MG63 (cell line): ENCODE results near the gene CCND1. TPM values are rescaled to one million over a fixed set of nuclear protein-coding genes. Genes with fewer than 3 reads are reported as not detected.

Experiments
- DNase-seq: peaks from one replicate; pipeline ENCODE4 v3.0.0-alpha.2; 2020
- H3K27me3 ChIP-seq: fragments of 250-450 bp; sonication (Bioruptor Pico); 2 replicates; pipeline ENCODE4 v1.5.1; 2020; ENCODE audit warnings: mild to moderate bottlenecking, moderate library complexity
- H3K36me3 ChIP-seq: fragments of 250-450 bp; sonication (Bioruptor Pico); 2 replicates; pipeline ENCODE4 v1.5.1; 2020; ENCODE audit warnings: mild to moderate bottlenecking, moderate library complexity
- H3K4me3 ChIP-seq: fragments of 250-450 bp; sonication (Bioruptor Pico); 2 replicates; pipeline ENCODE4 v1.5.1; 2020; ENCODE audit warnings: mild to moderate bottlenecking, moderate library complexity
- H3K9me3 ChIP-seq: fragments of 250-450 bp; sonication (Bioruptor Pico); 2 replicates; pipeline ENCODE4 v1.5.1; 2020; ENCODE audit warnings: mild to moderate bottlenecking, moderate library complexity
- total RNA-seq: library from RNA; depleted of rRNA; stranded (reverse); fragments of >200 nt; shearing (Covaris generic); gene quantifications from 2 replicates; pipeline ENCODE4 v1.2.3, GENCODE V29; 2014; ENCODE audit warnings: low replicate concordance

Gene CCND1
- total RNA-seq, 1 experiment from 2014 or later, result 43.8 TPM

- Histone ChIP-seq H3K9me3 (no peaks in the 10 kb centered on the region), H3K27me3 (no peaks in the 10 kb centered on the region), H3K36me3 (peaks cover 82% of the 10 kb centered on the region), H3K4me3 (no peak overlapping the region)
- DNase-seq, result no peak
Measured at GRCh38 chr11:69644962-69645675, 4.2 kb downstream of the CCND1 start.

GRCh38 chr11:69645801-69646492 lies 5.0 kb downstream of the CCND1 start:
- H3K9me3 ChIP-seq, result no peaks in the 10 kb centered on the region
- H3K4me3 ChIP-seq, result no peak overlapping the region
- H3K27me3 ChIP-seq, result no peaks in the 10 kb centered on the region
- DNase-seq, result no peak
- peaks cover 89% of the 10 kb centered on the region for H3K36me3 ChIP-seq

- no peak overlapping the region for H3K4me3 ChIP-seq
- no peak for DNase-seq
- peaks cover 92% of the 10 kb centered on the region for H3K36me3 ChIP-seq
- no peaks in the 10 kb centered on the region for H3K27me3 ChIP-seq
- H3K9me3 ChIP-seq, result no peaks in the 10 kb centered on the region
Measured at GRCh38 chr11:69646493-69647389, 5.8 kb downstream of the CCND1 start.

- Histone ChIP-seq H3K27me3 (no peaks in the 10 kb centered on the region), H3K36me3 (peaks cover 94% of the 10 kb centered on the region), H3K4me3 (no peak overlapping the region), H3K9me3 (no peaks in the 10 kb centered on the region)
- DNase-seq, result no peak
Measured at GRCh38 chr11:69647390-69647748, 6.4 kb downstream of the CCND1 start.

- H3K27me3 ChIP-seq, result no peaks in the 10 kb centered on the region
- H3K4me3 ChIP-seq, result no peak overlapping the region
- DNase-seq, result no peak
- peaks cover 99% of the 10 kb centered on the region for H3K36me3 ChIP-seq
- no peaks in the 10 kb centered on the region for H3K9me3 ChIP-seq
Measured at GRCh38 chr11:69647761-69648497, 7.0 kb downstream of the CCND1 start.

GRCh38 chr11:69648679-69649575 lies 8.0 kb downstream of the CCND1 start:
- no peak for DNase-seq
- H3K27me3 ChIP-seq, result no peaks in the 10 kb centered on the region
- peaks cover 96% of the 10 kb centered on the region for H3K36me3 ChIP-seq
- no peak overlapping the region for H3K4me3 ChIP-seq
- no peaks in the 10 kb centered on the region for H3K9me3 ChIP-seq

- DNase-seq, result no peak
- peaks cover 96% of the 10 kb centered on the region for H3K36me3 ChIP-seq
- no peaks in the 10 kb centered on the region for H3K9me3 ChIP-seq
- H3K4me3 ChIP-seq, result no peak overlapping the region
- H3K27me3 ChIP-seq, result no peaks in the 10 kb centered on the region
Measured at GRCh38 chr11:69649576-69649900, 8.6 kb downstream of the CCND1 start.

- peaks cover 91% of the 10 kb centered on the region for H3K36me3 ChIP-seq
- H3K4me3 ChIP-seq, result no peak overlapping the region
- no peak for DNase-seq
- H3K9me3 ChIP-seq, result no peaks in the 10 kb centered on the region
- no peaks in the 10 kb centered on the region for H3K27me3 ChIP-seq
Measured at GRCh38 chr11:69650081-69650831, 9.3 kb downstream of the CCND1 start.

- Histone ChIP-seq H3K4me3 (no peak overlapping the region), H3K27me3 (no peaks in the 10 kb centered on the region), H3K9me3 (no peaks in the 10 kb centered on the region), H3K36me3 (peaks cover 85% of the 10 kb centered on the region)
- DNase-seq, result no peak
Measured at GRCh38 chr11:69650832-69651344, 9.9 kb downstream of the CCND1 start.

- DNase-seq, result no peak
- H3K4me3 ChIP-seq, result no peak overlapping the region
- H3K27me3 ChIP-seq, result no peaks in the 10 kb centered on the region
- no peaks in the 10 kb centered on the region for H3K9me3 ChIP-seq
- peaks cover 74% of the 10 kb centered on the region for H3K36me3 ChIP-seq
Measured at GRCh38 chr11:69651834-69652620, 11.1 kb downstream of the CCND1 start.

- no peak overlapping the region for H3K4me3 ChIP-seq
- DNase-seq, result no peak
- H3K36me3 ChIP-seq, result peaks cover 64% of the 10 kb centered on the region
- H3K27me3 ChIP-seq, result no peaks in the 10 kb centered on the region
- H3K9me3 ChIP-seq, result no peaks in the 10 kb centered on the region
Measured at GRCh38 chr11:69652999-69653398, 12.0 kb downstream of the CCND1 start.

- Histone ChIP-seq H3K27me3 (no peaks in the 10 kb centered on the region), H3K36me3 (peaks cover 59% of the 10 kb centered on the region), H3K4me3 (no peak overlapping the region), H3K9me3 (no peaks in the 10 kb centered on the region)
- no peak for DNase-seq
Measured at GRCh38 chr11:69653406-69653960, 12.5 kb downstream of the CCND1 start.

- H3K36me3 ChIP-seq, result peaks cover 53% of the 10 kb centered on the region
- no peaks in the 10 kb centered on the region for H3K27me3 ChIP-seq
- DNase-seq, result no peak
- H3K9me3 ChIP-seq, result no peaks in the 10 kb centered on the region
- H3K4me3 ChIP-seq, result no peak overlapping the region
Measured at GRCh38 chr11:69654001-69654659, 13.2 kb downstream of the CCND1 start.
